GM12873 (cell line): ENCODE data around the gene RNF186.

Experiments used
- TF ChIP-seq, protein P1 (sequence below): IDR thresholded peaks from 2 replicates; pipeline ENCODE4 v1.5.1; 2012; ENCODE audit warnings: low read depth, mild to moderate bottlenecking, moderate library complexity, low read length, control low read depth; ENCODE audit not compliant: insufficient read depth; ENCODE audit errors: missing control alignments

The RNF186 gene

DNA sequence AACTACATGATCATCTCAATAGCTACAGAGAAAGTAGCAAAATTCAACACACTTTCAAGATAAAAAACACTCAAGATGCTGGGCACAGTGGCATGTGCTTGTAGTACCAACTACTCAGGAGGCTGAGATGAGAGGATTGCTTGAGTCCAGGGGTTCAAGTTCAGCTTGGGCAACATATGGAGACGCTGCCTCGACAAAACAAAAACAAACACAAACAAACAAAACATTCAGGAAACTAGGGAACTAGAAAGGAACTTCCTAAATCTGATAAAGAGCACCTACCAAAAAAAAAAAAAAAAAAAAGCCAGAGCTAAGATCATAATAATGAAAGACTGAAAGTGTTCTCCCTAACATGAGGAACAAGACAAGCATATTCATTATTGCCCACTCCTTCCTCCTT, 22.8 kb upstream of the RNF186 start:
- TF ChIP-seq, protein P1, sequence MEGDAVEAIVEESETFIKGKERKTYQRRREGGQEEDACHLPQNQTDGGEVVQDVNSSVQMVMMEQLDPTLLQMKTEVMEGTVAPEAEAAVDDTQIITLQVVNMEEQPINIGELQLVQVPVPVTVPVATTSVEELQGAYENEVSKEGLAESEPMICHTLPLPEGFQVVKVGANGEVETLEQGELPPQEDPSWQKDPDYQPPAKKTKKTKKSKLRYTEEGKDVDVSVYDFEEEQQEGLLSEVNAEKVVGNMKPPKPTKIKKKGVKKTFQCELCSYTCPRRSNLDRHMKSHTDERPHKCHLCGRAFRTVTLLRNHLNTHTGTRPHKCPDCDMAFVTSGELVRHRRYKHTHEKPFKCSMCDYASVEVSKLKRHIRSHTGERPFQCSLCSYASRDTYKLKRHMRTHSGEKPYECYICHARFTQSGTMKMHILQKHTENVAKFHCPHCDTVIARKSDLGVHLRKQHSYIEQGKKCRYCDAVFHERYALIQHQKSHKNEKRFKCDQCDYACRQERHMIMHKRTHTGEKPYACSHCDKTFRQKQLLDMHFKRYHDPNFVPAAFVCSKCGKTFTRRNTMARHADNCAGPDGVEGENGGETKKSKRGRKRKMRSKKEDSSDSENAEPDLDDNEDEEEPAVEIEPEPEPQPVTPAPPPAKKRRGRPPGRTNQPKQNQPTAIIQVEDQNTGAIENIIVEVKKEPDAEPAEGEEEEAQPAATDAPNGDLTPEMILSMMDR: no peak

DNA sequence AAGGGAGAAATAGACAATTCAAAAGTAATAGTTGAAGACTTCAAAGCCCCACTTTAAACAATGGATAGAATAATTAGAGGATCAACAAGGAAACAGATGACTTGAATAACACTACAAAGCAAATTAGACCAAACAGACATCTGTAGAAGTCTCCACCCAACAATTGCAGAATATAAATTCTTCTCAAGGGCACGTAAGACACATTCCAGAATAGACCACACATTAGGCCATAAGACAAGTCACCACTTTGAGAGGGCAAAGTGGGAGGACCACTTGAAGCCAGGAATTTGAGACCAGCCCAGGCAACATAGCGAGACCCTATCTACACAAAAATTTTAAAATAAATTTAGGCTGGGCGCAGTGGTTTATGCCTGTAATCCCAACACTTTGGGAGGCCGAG, 20.5 kb upstream of the RNF186 start:
- TF ChIP-seq, protein P1: no peak

DNA sequence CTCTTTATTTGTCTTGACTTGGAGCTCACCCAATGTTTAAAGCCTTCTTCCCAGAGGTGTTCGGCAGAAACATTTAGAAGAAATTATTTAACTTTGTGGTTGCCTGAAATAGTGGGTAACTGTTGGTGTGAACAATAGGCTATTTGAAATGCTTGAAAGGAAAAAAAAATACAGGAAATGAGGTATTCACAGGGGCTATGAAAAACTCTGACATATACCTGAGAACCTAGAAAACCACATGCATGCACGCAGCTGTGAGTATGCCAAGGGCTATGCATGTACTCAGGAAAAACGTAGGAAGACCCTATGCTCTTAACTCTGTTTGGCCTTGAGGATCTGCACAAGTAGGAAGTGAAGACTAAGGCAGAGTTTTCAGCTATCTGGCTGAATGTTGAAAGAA, 16.4 kb upstream of the RNF186 start:
- TF ChIP-seq, protein P1: no peak

DNA sequence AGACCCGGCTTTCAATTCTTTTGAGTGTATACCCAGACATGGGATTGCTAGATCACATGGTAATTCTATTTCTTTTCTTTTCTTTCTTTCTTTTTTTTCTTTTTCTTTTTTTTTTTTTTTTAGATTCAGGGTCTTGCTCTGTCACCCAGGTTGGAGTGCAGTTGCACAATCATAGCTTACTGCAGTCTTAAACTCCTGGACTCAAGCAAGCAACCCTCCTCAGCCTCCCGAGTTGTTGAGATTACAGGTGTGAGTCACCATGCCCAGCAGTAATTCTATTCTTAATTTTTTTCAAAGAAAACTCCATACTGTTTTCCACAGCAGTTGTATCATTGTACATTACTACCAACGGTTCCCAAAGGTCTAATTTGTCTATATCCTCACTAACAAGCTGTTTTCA, 13.5 kb upstream of the RNF186 start:
- TF ChIP-seq, protein P1: no peak

DNA sequence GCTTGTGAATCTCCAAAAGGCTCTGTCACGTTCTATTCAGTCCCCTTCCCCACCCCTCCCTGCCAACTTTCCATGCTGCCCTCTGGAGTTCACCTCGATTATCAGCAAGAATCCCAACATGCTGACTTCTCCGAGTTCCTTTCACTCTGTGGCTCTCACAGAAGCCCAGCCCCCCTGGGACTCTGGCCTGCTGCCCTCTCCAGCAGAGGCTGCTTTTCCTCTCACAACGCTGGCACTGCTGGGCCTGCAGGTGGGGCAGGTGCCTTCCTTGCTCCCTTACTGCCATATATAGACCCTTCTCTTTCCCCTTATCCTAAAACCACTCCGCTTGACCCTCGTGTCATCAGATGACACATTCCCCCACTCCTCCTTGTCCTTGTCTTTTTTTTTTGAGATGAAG, 10.2 kb upstream of the RNF186 start:
- TF ChIP-seq, protein P1: no peak

DNA sequence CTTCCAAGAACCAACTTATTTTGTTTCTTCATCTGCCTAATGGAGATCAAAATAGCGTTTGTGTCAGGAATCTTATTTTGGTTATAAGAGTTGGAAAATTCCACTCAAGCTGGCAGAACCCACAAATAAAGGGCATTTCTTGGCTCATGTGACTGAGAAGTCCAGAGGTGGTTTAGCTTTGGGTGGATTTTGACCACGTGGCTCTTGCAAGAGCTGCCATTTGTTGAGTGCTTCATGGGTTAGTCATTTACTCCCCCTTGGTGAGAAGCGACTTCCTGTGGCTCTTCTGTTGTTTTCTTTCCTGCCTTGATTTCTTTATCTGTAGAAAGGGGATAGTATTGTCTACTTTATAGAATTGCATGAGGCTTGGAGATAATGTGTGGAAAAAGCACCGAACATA, 9.5 kb upstream of the RNF186 start:
- TF ChIP-seq, protein P1: no peak

DNA sequence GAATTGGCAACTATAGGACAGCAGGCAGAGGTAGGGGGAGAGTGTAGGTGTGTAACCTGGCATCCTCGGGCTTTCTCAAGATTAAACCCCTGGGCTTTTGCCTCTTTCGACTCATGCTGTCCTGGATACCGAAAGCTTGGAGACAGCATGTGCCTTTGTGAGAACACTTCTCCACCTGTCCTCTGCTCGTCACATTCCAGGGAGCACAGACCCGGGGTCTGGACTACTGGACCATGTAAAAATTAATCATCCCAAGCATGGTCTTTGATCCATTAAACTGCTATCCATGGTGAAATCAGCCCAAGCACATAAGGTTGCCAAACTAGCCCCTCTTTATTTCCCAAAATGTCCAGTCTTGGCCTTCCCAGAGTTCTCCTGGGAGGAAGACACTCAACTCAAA, 9.0 kb upstream of the RNF186 start:
- TF ChIP-seq, protein P1: no peak
